ENCODE data around the gene MALRD1.

DNA sequence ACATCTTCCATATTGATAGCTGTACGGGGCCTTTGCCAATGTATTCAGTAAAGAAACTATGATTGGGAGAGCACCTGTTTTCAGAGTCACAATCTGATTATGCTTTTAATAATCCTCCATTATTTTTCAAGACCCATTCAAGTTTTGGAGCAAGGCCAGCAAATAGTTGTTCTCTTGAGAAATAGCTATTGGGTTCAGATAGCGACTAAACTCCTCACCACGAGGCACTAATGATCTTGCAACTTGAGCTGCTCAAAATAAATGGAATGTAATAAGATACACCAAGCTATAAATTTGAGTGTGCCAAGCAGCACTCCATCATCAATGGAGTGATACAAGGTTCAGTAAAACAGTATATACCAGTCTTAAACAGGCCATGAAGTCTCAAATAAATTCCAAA lies 7.4 kb upstream of the MALRD1 start:
- TF ChIP-seq POLR2AphosphoS5 (IDR thresholded peaks at IDR 0.05; ENCODE audit: low read depth, low read length) = no peak
- TF ChIP-seq, protein P1, sequence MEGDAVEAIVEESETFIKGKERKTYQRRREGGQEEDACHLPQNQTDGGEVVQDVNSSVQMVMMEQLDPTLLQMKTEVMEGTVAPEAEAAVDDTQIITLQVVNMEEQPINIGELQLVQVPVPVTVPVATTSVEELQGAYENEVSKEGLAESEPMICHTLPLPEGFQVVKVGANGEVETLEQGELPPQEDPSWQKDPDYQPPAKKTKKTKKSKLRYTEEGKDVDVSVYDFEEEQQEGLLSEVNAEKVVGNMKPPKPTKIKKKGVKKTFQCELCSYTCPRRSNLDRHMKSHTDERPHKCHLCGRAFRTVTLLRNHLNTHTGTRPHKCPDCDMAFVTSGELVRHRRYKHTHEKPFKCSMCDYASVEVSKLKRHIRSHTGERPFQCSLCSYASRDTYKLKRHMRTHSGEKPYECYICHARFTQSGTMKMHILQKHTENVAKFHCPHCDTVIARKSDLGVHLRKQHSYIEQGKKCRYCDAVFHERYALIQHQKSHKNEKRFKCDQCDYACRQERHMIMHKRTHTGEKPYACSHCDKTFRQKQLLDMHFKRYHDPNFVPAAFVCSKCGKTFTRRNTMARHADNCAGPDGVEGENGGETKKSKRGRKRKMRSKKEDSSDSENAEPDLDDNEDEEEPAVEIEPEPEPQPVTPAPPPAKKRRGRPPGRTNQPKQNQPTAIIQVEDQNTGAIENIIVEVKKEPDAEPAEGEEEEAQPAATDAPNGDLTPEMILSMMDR (IDR thresholded peaks at IDR 0.05; ENCODE audit: control extremely low read depth in 1 of 3, insufficient read depth in 1 of 3, low read depth in 1 of 3, low read length in 3 of 3) = no peak
- TF ChIP-seq, protein P2, sequence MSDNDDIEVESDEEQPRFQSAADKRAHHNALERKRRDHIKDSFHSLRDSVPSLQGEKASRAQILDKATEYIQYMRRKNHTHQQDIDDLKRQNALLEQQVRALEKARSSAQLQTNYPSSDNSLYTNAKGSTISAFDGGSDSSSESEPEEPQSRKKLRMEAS (IDR thresholded peaks at IDR 0.05) = no peak
- TF ChIP-seq TAF1 (IDR thresholded peaks at IDR 0.05; ENCODE audit: low read depth, low read length) = no peak
- TF ChIP-seq ZNF274 (IDR thresholded peaks at IDR 0.05; ENCODE audit: borderline replicate concordance, extremely low read depth, low read length) = no peak
- TF ChIP-seq JUND (IDR thresholded peaks at IDR 0.05; ENCODE audit: low read length) = no peak
- no peak for TF ChIP-seq BCL11A (IDR thresholded peaks at IDR 0.05; ENCODE audit: low read depth in 2 of 2, low read length in 2 of 2)
- no peak for TF ChIP-seq CHD2 (IDR thresholded peaks at IDR 0.05; ENCODE audit: low read length)
- no peak for TF ChIP-seq PHF8 (conservative IDR thresholded peaks at IDR 0.05; ENCODE audit: low read depth, low read length)
- no peak for TF ChIP-seq FOSL1 (IDR thresholded peaks at IDR 0.05; ENCODE audit: insufficient read depth, low read depth, low read length)
- TF ChIP-seq, protein P3, sequence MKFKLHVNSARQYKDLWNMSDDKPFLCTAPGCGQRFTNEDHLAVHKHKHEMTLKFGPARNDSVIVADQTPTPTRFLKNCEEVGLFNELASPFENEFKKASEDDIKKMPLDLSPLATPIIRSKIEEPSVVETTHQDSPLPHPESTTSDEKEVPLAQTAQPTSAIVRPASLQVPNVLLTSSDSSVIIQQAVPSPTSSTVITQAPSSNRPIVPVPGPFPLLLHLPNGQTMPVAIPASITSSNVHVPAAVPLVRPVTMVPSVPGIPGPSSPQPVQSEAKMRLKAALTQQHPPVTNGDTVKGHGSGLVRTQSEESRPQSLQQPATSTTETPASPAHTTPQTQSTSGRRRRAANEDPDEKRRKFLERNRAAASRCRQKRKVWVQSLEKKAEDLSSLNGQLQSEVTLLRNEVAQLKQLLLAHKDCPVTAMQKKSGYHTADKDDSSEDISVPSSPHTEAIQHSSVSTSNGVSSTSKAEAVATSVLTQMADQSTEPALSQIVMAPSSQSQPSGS (IDR thresholded peaks at IDR 0.05; ENCODE audit: low read length) = no peak
- TF ChIP-seq POLR2A (IDR thresholded peaks at IDR 0.05; ENCODE audit: control extremely low read depth in 1 of 2, low read depth in 2 of 2, low read length in 2 of 2) = no peak
